DOHH2 (cell line): ENCODE data around the gene CHKA.

Source experiments
- H3F3A ChIP-seq: fragments of 200-600 bp; sonication (generic), shearing (Covaris generic); 2 replicates; pipeline ENCODE4 v1.6.0; 2016; ENCODE audit warnings: antibody characterized with exemption, mild to moderate bottlenecking; ENCODE audit not compliant: control insufficient read depth, insufficient read depth
- H3K27ac ChIP-seq: fragments of 200-600 bp; sonication (generic); 2 replicates; pipeline ENCODE4 v1.5.1; 2014; ENCODE audit warnings: low read depth, mild to moderate bottlenecking, low read length, moderate library complexity
- H3K27me3 ChIP-seq: fragments of 200-600 bp; sonication (generic); 2 replicates; pipeline ENCODE4 v1.6.1; 2014; ENCODE audit warnings: mild to moderate bottlenecking, low read length, mixed read lengths; ENCODE audit not compliant: control insufficient read depth
- H3K36me3 ChIP-seq: fragments of 200-600 bp; sonication (generic); 2 replicates; pipeline ENCODE4 v1.6.1; 2014; ENCODE audit warnings: mild to moderate bottlenecking, low read length, moderate library complexity, mixed read lengths; ENCODE audit not compliant: control insufficient read depth
- H3K4me1 ChIP-seq: fragments of 200-600 bp; sonication (generic); 2 replicates; pipeline ENCODE4 v1.6.1; 2014; ENCODE audit warnings: mild to moderate bottlenecking, low read length, mixed read lengths; ENCODE audit not compliant: control insufficient read depth
- H3K4me2 ChIP-seq: fragments of 200-600 bp; sonication (generic); 2 replicates; pipeline ENCODE4 v1.6.0; 2014; ENCODE audit warnings: mild to moderate bottlenecking, low read length, moderate library complexity
- H3K4me3 ChIP-seq: fragments of 200-600 bp; sonication (generic); 2 replicates; pipeline ENCODE4 v1.5.1; 2014; ENCODE audit warnings: mild to moderate bottlenecking, low read length, mixed read lengths
- H3K79me2 ChIP-seq: fragments of 200-600 bp; sonication (generic); 2 replicates; pipeline ENCODE4 v1.6.1; 2014; ENCODE audit warnings: mild to moderate bottlenecking, low read length, mixed read lengths; ENCODE audit not compliant: control insufficient read depth
- H3K9me2 ChIP-seq: fragments of 200-600 bp; sonication (generic); replicated peaks from 2 replicates; pipeline ENCODE4 v1.6.1; 2014; ENCODE audit warnings: mild to moderate bottlenecking, low read length, mixed read lengths; ENCODE audit not compliant: control insufficient read depth
- H3K9me3 ChIP-seq: fragments of 200-600 bp; sonication (generic); 2 replicates; pipeline ENCODE4 v1.6.1; 2014; ENCODE audit warnings: antibody characterized with exemption, low read length, mixed read lengths; ENCODE audit not compliant: control insufficient read depth, insufficient read depth
- H4K20me1 ChIP-seq: fragments of 200-600 bp; sonication (generic); 2 replicates; pipeline ENCODE4 v1.6.0; 2014; ENCODE audit warnings: low read depth, mild to moderate bottlenecking, antibody characterized with exemption, low read length, moderate library complexity; ENCODE audit not compliant: control insufficient read depth, insufficient read depth
- EZH2phosphoT487 ChIP-seq: fragments of 200-600 bp; sonication (generic); IDR thresholded peaks from 2 replicates; pipeline ENCODE4 v1.6.1; 2017; ENCODE audit warnings: borderline replicate concordance, mild to moderate bottlenecking, antibody characterized with exemption, low read length, moderate library complexity, mixed read lengths
- TF ChIP-seq, protein P1 (sequence below): fragments of 200-600 bp; sonication (generic); IDR thresholded peaks from one replicate; pipeline ENCODE4 v1.5.1; 2014; ENCODE audit warnings: antibody characterized with exemption, mild to moderate bottlenecking, low read depth, low read length; ENCODE audit not compliant: poor library complexity, severe bottlenecking

The CHKA gene

DNA sequence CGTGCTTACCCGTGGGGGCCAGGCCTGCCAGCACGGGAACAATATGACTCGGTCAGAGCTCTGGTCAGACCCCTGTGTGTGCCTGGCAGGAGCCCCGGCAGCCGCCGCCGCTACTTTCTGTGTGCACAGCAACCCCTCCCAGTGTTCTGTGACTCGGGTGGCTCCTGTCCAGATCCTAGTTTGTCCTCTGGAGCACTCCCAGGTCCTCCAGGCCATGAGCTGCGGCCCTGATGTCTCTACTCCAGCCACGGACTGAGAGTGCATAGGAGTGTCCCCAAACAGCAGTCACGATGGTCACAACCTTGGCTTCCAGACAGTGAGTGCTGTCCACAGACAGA is 87.5 kb downstream of the CHKA start:
- TF ChIP-seq, protein P1, sequence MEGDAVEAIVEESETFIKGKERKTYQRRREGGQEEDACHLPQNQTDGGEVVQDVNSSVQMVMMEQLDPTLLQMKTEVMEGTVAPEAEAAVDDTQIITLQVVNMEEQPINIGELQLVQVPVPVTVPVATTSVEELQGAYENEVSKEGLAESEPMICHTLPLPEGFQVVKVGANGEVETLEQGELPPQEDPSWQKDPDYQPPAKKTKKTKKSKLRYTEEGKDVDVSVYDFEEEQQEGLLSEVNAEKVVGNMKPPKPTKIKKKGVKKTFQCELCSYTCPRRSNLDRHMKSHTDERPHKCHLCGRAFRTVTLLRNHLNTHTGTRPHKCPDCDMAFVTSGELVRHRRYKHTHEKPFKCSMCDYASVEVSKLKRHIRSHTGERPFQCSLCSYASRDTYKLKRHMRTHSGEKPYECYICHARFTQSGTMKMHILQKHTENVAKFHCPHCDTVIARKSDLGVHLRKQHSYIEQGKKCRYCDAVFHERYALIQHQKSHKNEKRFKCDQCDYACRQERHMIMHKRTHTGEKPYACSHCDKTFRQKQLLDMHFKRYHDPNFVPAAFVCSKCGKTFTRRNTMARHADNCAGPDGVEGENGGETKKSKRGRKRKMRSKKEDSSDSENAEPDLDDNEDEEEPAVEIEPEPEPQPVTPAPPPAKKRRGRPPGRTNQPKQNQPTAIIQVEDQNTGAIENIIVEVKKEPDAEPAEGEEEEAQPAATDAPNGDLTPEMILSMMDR, result no peak
- TF ChIP-seq EZH2phosphoT487, result no peak

DNA sequence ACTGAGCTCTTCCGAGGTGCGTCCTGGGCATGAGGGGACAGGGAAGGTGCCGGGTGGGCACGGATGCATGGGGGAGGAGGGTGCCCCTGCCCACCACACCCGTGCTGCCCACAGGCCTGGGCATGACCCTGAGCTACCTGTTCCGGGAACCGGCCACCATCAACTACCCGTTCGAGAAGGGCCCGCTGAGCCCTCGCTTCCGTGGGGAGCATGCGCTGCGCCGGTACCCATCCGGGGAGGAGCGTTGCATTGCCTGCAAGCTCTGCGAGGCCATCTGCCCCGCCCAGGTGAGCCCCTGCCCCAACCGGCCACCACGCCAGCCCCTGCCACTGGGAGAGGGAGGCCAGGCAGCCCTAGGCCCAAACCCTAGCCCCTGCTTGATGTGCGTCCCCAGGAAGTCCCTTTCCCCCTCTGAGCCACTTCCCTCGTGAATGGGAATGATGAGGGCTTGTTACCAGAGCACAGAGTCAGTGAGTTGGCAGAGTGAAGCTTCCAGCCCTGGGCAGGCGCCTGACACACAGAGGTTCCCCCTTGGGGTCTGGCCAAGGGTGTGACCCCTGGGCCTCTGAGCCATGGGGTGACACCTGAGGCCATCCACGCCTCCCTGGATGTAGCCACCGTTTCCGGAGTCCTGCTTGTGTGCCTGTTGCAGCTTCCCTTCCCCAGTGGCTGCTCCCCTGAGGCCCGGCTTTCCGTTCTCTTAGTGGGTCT is 88.0 kb downstream of the CHKA start:
- H3K4me3 ChIP-seq, result no peak overlapping the region
- no peaks in the 10 kb centered on the region for H3K9me2 ChIP-seq
- peaks cover 33% of the 10 kb centered on the region for H3K79me2 ChIP-seq
- no peak overlapping the region for H3K4me2 ChIP-seq
- no peaks in the 10 kb centered on the region for H3K27me3 ChIP-seq
- H3F3A ChIP-seq, result peaks cover 4% of the 10 kb centered on the region; the same call in 1 of the 2 replicates
- TF ChIP-seq, protein P1, result no peak
- no peak for TF ChIP-seq EZH2phosphoT487
- no peaks in the 10 kb centered on the region for H4K20me1 ChIP-seq
- H3K36me3 ChIP-seq, result peaks cover 27% of the 10 kb centered on the region
- no peak overlapping the region for H3K27ac ChIP-seq
- peaks cover 25% of the 10 kb centered on the region for H3K4me1 ChIP-seq
- no peaks in the 10 kb centered on the region for H3K9me3 ChIP-seq

More for the DNA sequence above, 87.5 kb downstream of the CHKA start:
- Histone ChIP-seq H3K36me3 (peaks cover 27% of the 10 kb centered on the region), H3F3A (peaks cover 4% of the 10 kb centered on the region; the same call in 1 of the 2 replicates), H3K4me2 (no peak overlapping the region), H3K4me1 (peaks cover 31% of the 10 kb centered on the region), H3K9me3 (no peaks in the 10 kb centered on the region), H3K79me2 (peaks cover 38% of the 10 kb centered on the region), H3K27me3 (no peaks in the 10 kb centered on the region), H3K27ac (no peak overlapping the region), H3K9me2 (no peaks in the 10 kb centered on the region), H4K20me1 (no peaks in the 10 kb centered on the region), H3K4me3 (no peak overlapping the region)

DNA sequence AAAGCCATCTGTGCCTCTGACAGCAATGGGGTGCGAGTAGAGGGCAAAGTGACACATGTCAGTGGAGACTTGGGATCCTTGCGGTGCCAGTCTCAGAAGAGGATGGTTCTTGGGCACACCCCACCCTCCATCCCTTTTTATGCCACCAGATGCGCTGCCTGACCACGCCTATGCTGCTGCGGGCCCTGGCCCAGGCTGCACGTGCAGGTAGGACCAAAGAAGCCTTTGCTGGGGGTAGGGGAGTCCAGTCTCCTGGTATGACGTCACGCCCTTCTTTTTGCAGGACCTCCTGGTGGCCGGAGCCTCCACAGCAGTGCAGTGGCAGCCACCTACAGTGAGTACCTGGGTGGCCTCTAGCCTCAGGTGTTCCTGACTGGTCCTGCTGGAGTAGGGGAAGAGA is 89.2 kb downstream of the CHKA start:
- Histone ChIP-seq H3K27me3 (no peaks in the 10 kb centered on the region), H3K4me1 (peaks cover 20% of the 10 kb centered on the region), H3K4me2 (peak overlapping the region; percentile 66), H4K20me1 (no peaks in the 10 kb centered on the region), H3K36me3 (peaks cover 27% of the 10 kb centered on the region), H3K4me3 (peak overlapping the region; percentile 81), H3K27ac (no peak overlapping the region), H3K9me2 (no peaks in the 10 kb centered on the region), H3K9me3 (no peaks in the 10 kb centered on the region), H3K79me2 (peaks cover 32% of the 10 kb centered on the region), H3F3A (0 out of 2 replicates have a peak, but pooled peaks cover under 1% of the 10 kb centered on the region)
- TF ChIP-seq EZH2phosphoT487, result no peak
- TF ChIP-seq, protein P1, result no peak
